ENCODE measurements around the gene MCCC2. TPM values are rescaled to one million over a fixed set of nuclear protein-coding genes. Genes with fewer than 3 reads are reported as not detected.

Gene MCCC2
- total and polyA plus RNA-seq, 2 experiments from 2014 or later = 31.9 to 59.1 TPM

DNA sequence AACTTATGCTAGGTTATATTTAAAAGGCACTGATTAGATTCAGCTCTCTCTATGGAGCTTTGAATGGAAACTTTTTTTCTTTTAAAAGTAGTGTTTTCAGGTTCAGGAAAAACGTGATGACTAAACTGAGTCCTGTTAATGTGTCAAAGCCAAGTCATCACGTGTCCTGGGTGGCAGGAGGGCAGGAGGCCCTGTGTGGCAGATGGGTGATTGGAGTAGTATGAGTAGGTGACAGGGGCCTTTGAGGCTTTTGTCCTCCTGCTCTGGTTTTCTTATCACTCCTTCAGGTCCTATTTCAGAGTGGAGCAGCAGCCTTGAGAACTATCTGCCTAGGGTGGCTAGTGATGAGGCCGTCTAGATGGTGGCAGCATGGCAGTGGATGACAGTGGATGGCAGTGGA, 114.3 kb downstream of the MCCC2 start:
- no peak overlapping the region for H2AFZ ChIP-seq
- ATAC-seq = no peak
- no peaks in the 10 kb centered on the region for H4K20me1 ChIP-seq (replicated peaks; ENCODE audit: insufficient read depth)
- H3K4me1 ChIP-seq (ENCODE audit: insufficient read depth) = peaks cover 6% of the 10 kb centered on the region; the same call in 1 of the 2 replicates
- no peak overlapping the region for H3K4me2 ChIP-seq
- H3K9me3 Mint-ChIP-seq = no peaks in the 10 kb centered on the region
- no peak overlapping the region for H3K27ac ChIP-seq (ENCODE audit: low read depth)
- TF ChIP-seq POLR2AphosphoS5 (IDR thresholded peaks at IDR 0.05; ENCODE audit: low read depth) = no peak
- TF ChIP-seq, protein P1, sequence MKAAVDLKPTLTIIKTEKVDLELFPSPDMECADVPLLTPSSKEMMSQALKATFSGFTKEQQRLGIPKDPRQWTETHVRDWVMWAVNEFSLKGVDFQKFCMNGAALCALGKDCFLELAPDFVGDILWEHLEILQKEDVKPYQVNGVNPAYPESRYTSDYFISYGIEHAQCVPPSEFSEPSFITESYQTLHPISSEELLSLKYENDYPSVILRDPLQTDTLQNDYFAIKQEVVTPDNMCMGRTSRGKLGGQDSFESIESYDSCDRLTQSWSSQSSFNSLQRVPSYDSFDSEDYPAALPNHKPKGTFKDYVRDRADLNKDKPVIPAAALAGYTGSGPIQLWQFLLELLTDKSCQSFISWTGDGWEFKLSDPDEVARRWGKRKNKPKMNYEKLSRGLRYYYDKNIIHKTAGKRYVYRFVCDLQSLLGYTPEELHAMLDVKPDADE (IDR thresholded peaks at IDR 0.05) = no peak
- no peak for TF ChIP-seq ZNF114 (CRISPR knock-in tag; IDR thresholded peaks at IDR 0.05)
- no peak for TF ChIP-seq NANOG (IDR thresholded peaks at IDR 0.05; ENCODE audit: borderline replicate concordance)
- TF ChIP-seq EZH2phosphoT487 (IDR thresholded peaks at IDR 0.05; ENCODE audit: unreplicated experiment) = no peak
- TF ChIP-seq JUNB (IDR thresholded peaks at IDR 0.05; ENCODE audit: unreplicated experiment) = no peak
- TF ChIP-seq, protein P2, sequence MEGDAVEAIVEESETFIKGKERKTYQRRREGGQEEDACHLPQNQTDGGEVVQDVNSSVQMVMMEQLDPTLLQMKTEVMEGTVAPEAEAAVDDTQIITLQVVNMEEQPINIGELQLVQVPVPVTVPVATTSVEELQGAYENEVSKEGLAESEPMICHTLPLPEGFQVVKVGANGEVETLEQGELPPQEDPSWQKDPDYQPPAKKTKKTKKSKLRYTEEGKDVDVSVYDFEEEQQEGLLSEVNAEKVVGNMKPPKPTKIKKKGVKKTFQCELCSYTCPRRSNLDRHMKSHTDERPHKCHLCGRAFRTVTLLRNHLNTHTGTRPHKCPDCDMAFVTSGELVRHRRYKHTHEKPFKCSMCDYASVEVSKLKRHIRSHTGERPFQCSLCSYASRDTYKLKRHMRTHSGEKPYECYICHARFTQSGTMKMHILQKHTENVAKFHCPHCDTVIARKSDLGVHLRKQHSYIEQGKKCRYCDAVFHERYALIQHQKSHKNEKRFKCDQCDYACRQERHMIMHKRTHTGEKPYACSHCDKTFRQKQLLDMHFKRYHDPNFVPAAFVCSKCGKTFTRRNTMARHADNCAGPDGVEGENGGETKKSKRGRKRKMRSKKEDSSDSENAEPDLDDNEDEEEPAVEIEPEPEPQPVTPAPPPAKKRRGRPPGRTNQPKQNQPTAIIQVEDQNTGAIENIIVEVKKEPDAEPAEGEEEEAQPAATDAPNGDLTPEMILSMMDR (conservative IDR thresholded peaks at IDR 0.05; ENCODE audit: low read depth in 2 of 2) = no peak
- TF ChIP-seq EZH2 (IDR thresholded peaks at IDR 0.05; ENCODE audit: low read depth, unreplicated experiment) = no peak
- TF ChIP-seq, protein P3, sequence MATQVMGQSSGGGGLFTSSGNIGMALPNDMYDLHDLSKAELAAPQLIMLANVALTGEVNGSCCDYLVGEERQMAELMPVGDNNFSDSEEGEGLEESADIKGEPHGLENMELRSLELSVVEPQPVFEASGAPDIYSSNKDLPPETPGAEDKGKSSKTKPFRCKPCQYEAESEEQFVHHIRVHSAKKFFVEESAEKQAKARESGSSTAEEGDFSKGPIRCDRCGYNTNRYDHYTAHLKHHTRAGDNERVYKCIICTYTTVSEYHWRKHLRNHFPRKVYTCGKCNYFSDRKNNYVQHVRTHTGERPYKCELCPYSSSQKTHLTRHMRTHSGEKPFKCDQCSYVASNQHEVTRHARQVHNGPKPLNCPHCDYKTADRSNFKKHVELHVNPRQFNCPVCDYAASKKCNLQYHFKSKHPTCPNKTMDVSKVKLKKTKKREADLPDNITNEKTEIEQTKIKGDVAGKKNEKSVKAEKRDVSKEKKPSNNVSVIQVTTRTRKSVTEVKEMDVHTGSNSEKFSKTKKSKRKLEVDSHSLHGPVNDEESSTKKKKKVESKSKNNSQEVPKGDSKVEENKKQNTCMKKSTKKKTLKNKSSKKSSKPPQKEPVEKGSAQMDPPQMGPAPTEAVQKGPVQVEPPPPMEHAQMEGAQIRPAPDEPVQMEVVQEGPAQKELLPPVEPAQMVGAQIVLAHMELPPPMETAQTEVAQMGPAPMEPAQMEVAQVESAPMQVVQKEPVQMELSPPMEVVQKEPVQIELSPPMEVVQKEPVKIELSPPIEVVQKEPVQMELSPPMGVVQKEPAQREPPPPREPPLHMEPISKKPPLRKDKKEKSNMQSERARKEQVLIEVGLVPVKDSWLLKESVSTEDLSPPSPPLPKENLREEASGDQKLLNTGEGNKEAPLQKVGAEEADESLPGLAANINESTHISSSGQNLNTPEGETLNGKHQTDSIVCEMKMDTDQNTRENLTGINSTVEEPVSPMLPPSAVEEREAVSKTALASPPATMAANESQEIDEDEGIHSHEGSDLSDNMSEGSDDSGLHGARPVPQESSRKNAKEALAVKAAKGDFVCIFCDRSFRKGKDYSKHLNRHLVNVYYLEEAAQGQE (IDR thresholded peaks at IDR 0.05; ENCODE audit: unreplicated experiment) = no peak
- no peaks in the 10 kb centered on the region for H3F3A ChIP-seq (replicated peaks; ENCODE audit: low read depth)
- H3K27ac Mint-ChIP-seq = no peak overlapping the region
- peaks cover 4% of the 10 kb centered on the region for H3K27me3 Mint-ChIP-seq (ENCODE audit: insufficient read depth, low read depth, poor library complexity)
- H3K9me2 ChIP-seq (ENCODE audit: insufficient read depth) = no peaks in the 10 kb centered on the region
- H3K4me1 Mint-ChIP-seq = peaks cover 19% of the 10 kb centered on the region
- H3K79me2 ChIP-seq (replicated peaks; ENCODE audit: insufficient read depth) = no peaks in the 10 kb centered on the region
- no peaks in the 10 kb centered on the region for H3K36me3 ChIP-seq (ENCODE audit: insufficient read depth)
- H3K4me3 ChIP-seq = no peak overlapping the region
- no peaks in the 10 kb centered on the region; the same call in 2 of the 3 replicates for H3K36me3 Mint-ChIP-seq (ENCODE audit: low read depth)
- DNase-seq (ENCODE audit: low spot score) = no peak
- no peaks in the 10 kb centered on the region for H3K27me3 ChIP-seq (ENCODE audit: insufficient read depth)
- H3K4me3 Mint-ChIP-seq = no peak overlapping the region

DNA sequence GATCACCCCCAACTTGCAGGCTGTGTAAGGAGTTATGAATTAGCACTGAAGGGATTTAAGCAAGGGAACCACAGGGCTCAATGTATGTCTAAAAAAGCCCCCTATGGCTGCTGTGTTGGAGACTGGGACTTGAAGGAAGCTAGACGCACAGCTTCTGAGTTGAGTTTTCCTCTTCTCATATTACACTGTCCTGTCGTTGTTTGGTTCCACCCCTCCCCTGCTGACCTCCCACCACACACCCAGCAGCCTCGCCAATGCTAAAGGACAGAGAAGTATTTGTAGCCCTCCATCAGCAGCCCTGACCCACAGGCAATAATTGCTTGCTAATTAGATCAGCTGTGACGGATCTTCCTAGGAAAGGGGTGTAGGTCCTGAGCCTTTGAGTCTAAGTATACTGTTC, 116.8 kb downstream of the MCCC2 start:
- no peak overlapping the region for H3K27ac ChIP-seq (ENCODE audit: low read depth)
- H3K9me3 Mint-ChIP-seq = no peaks in the 10 kb centered on the region
- H3F3A ChIP-seq (replicated peaks; ENCODE audit: low read depth) = no peaks in the 10 kb centered on the region
- H3K36me3 ChIP-seq (ENCODE audit: insufficient read depth) = no peaks in the 10 kb centered on the region
- no peaks in the 10 kb centered on the region for H3K9me2 ChIP-seq (ENCODE audit: insufficient read depth)
- no peaks in the 10 kb centered on the region for H3K36me3 Mint-ChIP-seq (ENCODE audit: low read depth)
- peaks cover 6% of the 10 kb centered on the region; the same call in 1 of the 2 replicates for H3K4me1 ChIP-seq (ENCODE audit: insufficient read depth)
- H3K4me2 ChIP-seq = no peak overlapping the region
- H3K79me2 ChIP-seq (replicated peaks; ENCODE audit: insufficient read depth) = no peaks in the 10 kb centered on the region
- no peaks in the 10 kb centered on the region for H3K27me3 ChIP-seq (ENCODE audit: insufficient read depth)
- H3K27ac Mint-ChIP-seq = no peak overlapping the region
- peak; percentile 90 for ATAC-seq
- DNase-seq (ENCODE audit: low spot score) = peak; percentile 40
- peaks cover 14% of the 10 kb centered on the region for H3K4me1 Mint-ChIP-seq
- no peak overlapping the region for H3K4me3 Mint-ChIP-seq
- peak overlapping the region; percentile 33; the same call in 1 of the 2 replicates for H2AFZ ChIP-seq
- peaks cover 4% of the 10 kb centered on the region for H3K27me3 Mint-ChIP-seq (ENCODE audit: insufficient read depth, low read depth, poor library complexity)
- no peaks in the 10 kb centered on the region for H4K20me1 ChIP-seq (replicated peaks; ENCODE audit: insufficient read depth)
- no peak overlapping the region for H3K4me3 ChIP-seq
- TF ChIP-seq JUNB (IDR thresholded peaks at IDR 0.05; ENCODE audit: unreplicated experiment) = no peak
- TF ChIP-seq NANOG (IDR thresholded peaks at IDR 0.05; ENCODE audit: borderline replicate concordance) = no peak
- TF ChIP-seq, protein P3 (IDR thresholded peaks at IDR 0.05; ENCODE audit: unreplicated experiment) = no peak

Data from GM23338 (cell line).